GM23248 (cell line): ENCODE data around the gene NCAPG. TPM values are rescaled to one million over a fixed set of nuclear protein-coding genes. Genes with fewer than 3 reads are reported as not detected.
"Not testable (repeated sequence)": the region's sequence is repeated elsewhere in the genome, so short reads cannot be mapped to it uniquely, and the experiment has no call there.

Experiments used
- DNase-seq: peaks from one replicate; pipeline ENCODE4 v3.0.0-alpha.2; 2015
- H2AFZ ChIP-seq: fragments of 200-600 bp; sonication (generic); 2 replicates; pipeline ENCODE4 v1.6.1; 2016; ENCODE audit warnings: antibody characterized with exemption
- H3F3A ChIP-seq: fragments of 200-600 bp; sonication (generic); 2 replicates; pipeline ENCODE4 v1.6.1; 2016; ENCODE audit warnings: mild to moderate bottlenecking, antibody characterized with exemption, mixed run types; ENCODE audit not compliant: insufficient read depth
- H3K27ac ChIP-seq: fragments of 200-600 bp; sonication (generic); 2 replicates; pipeline ENCODE4 v1.5.1; 2016; ENCODE audit warnings: mild to moderate bottlenecking
- H3K27me3 ChIP-seq: fragments of 200-600 bp; sonication (generic); replicated peaks from 2 replicates; pipeline ENCODE4 v1.6.1; 2016; ENCODE audit warnings: mild to moderate bottlenecking; ENCODE audit not compliant: insufficient read depth
- H3K36me3 ChIP-seq: fragments of 200-600 bp; sonication (generic); 2 replicates; pipeline ENCODE4 v1.6.1; 2016; ENCODE audit warnings: low read depth, mild to moderate bottlenecking
- H3K4me1 ChIP-seq: fragments of 200-600 bp; sonication (generic); 2 replicates; pipeline ENCODE4 v1.6.1; 2016; ENCODE audit warnings: mild to moderate bottlenecking; ENCODE audit not compliant: insufficient read depth
- H3K4me2 ChIP-seq: fragments of 200-600 bp; sonication (generic); one replicate; pipeline ENCODE4 v1.6.1; 2016; ENCODE audit warnings: mild to moderate bottlenecking; ENCODE audit not compliant: unreplicated experiment
- H3K4me3 ChIP-seq: fragments of 200-600 bp; sonication (generic); 2 replicates; pipeline ENCODE4 v1.5.1; 2016; ENCODE audit warnings: mild to moderate bottlenecking
- H3K79me2 ChIP-seq: fragments of 200-600 bp; sonication (generic); 2 replicates; pipeline ENCODE4 v1.6.1; 2016; ENCODE audit warnings: mild to moderate bottlenecking; ENCODE audit not compliant: insufficient read depth
- H3K9ac ChIP-seq: fragments of 200-600 bp; sonication (generic); 2 replicates; pipeline ENCODE4 v1.6.1; 2016; ENCODE audit warnings: mild to moderate bottlenecking
- H3K9me2 ChIP-seq: fragments of 200-600 bp; sonication (generic); 2 replicates; pipeline ENCODE4 v1.6.1; 2016; ENCODE audit warnings: mixed run types, mild to moderate bottlenecking, moderate library complexity; ENCODE audit not compliant: insufficient read depth
- H3K9me3 ChIP-seq: fragments of 200-600 bp; sonication (generic); one replicate; pipeline ENCODE4 v1.6.1; 2017; ENCODE audit warnings: low read depth
- H4K20me1 ChIP-seq: fragments of 200-600 bp; sonication (generic); 2 replicates; pipeline ENCODE4 v1.6.0; 2016; ENCODE audit not compliant: insufficient read depth
- EZH2 ChIP-seq: fragments of 200-600 bp; sonication (generic); IDR thresholded peaks from 2 replicates; pipeline ENCODE4 v1.6.1; 2018; ENCODE audit warnings: antibody characterized with exemption, mild to moderate bottlenecking; ENCODE audit not compliant: insufficient read depth, poor library complexity, severe bottlenecking
- EZH2phosphoT487 ChIP-seq: fragments of 200-600 bp; sonication (generic); IDR thresholded peaks from 2 replicates; pipeline ENCODE4 v1.6.1; 2018; ENCODE audit warnings: antibody characterized with exemption, moderate library complexity, mild to moderate bottlenecking, low read depth; ENCODE audit not compliant: insufficient read depth
- WGBS, 2 experiments: methylation state at CpG; one replicate each; pipeline ENCODE4 v1.1.6; 2015 to 2017; ENCODE audit warnings: low lambda C conversion rate in 2 of 2, low coverage in 1 of 2; ENCODE audit errors: missing lambda C conversion rate in 2 of 2; 5-methylcytosine and 5-hydroxymethylcytosine counted together
- in situ Hi-C: fragments of 300-500 bp; cut with MboI; formaldehyde crosslinking; loops from 2 replicates; pipeline ENCODE4 v1.15.0; 2020
- polyA plus RNA-seq: library from polyadenylated mRNA; unstranded; fragments of >200 nt; fragmentation: Nextera tagmentation; extraction: Ambion mirVana; gene quantifications from 2 replicates; pipeline ENCODE4 v1.2.1, GENCODE V29; 2016
- total RNA-seq: library from RNA; depleted of rRNA; stranded (reverse); fragments of >200 nt; shearing (Covaris generic); gene quantifications from 2 replicates; pipeline ENCODE4 v1.2.3, GENCODE V29; 2014

Gene NCAPG
- total and polyA plus RNA-seq, 2 experiments from 2014 or later: 13.1 to 15.6 TPM

DNA sequence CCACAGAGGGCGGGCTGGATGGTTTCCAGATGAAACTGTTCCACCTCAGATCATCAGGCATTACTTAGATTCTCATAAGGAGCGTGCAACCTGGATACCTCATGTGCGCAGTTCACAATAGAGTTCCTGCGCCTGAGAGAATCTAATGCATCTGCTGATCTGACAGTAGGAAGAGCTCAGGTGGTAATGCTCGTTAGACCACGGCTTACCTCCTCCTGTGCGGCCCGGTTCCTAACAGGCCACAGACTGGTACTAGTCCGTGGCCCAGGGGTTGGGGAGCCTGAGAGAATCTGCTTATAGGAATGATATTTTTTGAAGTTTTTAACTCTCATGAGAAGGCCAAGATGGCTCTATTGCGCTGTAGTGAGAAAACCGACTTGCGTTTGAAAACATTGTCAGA is 5.4 kb downstream of the NCAPG start:
- H2AFZ ChIP-seq: peak overlapping the region; percentile 95
- H3K36me3 ChIP-seq: peaks cover 5% of the 10 kb centered on the region; the same call in 1 of the 2 replicates
- no peak for DNase-seq
- H3K27ac ChIP-seq: no peak overlapping the region
- H3K4me3 ChIP-seq: no peak overlapping the region
- peaks cover 28% of the 10 kb centered on the region for H3K4me1 ChIP-seq
- H3K9ac ChIP-seq: no peak overlapping the region
- TF ChIP-seq EZH2 (no peak), EZH2phosphoT487 (no peak)
- H3K4me2 ChIP-seq: no peak overlapping the region
- H3K79me2 ChIP-seq: peaks cover 96% of the 10 kb centered on the region
- no peaks in the 10 kb centered on the region for H3K9me2 ChIP-seq
- no peaks in the 10 kb centered on the region for H4K20me1 ChIP-seq
- H3K9me3 ChIP-seq: no peaks in the 10 kb centered on the region
- H3F3A ChIP-seq: no peaks in the 10 kb centered on the region
- H3K27me3 ChIP-seq: no peaks in the 10 kb centered on the region
- in situ Hi-C loops: loop anchor here (25.0 kb wide), 1 partner anchor 254 kb away; no protein-coding TSS in a partner anchor
- WGBS, 2 experiments: 93 to 95% methylated on average over 12 of the region's 12 CpGs

DNA sequence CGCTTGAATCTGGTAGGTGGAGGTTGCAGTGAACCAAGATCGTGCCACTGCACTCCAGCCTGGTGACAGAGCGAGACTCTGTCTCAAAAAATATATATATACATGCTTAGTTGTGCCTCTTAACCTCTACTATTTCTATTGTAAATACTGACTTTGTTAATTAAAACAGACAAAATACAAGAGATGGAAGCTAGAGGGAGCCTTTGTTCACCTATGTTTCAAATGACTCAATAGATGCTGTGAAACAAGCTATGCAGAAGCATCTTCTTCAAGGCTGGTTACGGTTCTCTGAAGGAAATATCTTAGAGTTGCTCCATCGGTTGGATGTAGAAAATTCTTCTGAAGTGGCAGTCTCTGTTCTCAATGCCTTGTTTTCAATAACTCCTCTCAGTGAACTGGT is 6.2 kb downstream of the NCAPG start:
- peaks cover 5% of the 10 kb centered on the region; the same call in 1 of the 2 replicates for H3K36me3 ChIP-seq
- peaks cover 94% of the 10 kb centered on the region for H3K79me2 ChIP-seq
- H2AFZ ChIP-seq: peak overlapping the region; percentile 95
- no peaks in the 10 kb centered on the region for H3K27me3 ChIP-seq
- H4K20me1 ChIP-seq: no peaks in the 10 kb centered on the region
- H3K4me2 ChIP-seq: peak overlapping the region; percentile 28
- peaks cover 25% of the 10 kb centered on the region for H3K4me1 ChIP-seq
- H3F3A ChIP-seq: no peaks in the 10 kb centered on the region
- peak overlapping the region; percentile 40 for H3K4me3 ChIP-seq
- no peak for TF ChIP-seq EZH2phosphoT487
- TF ChIP-seq EZH2: no peak
- H3K27ac ChIP-seq: no peak overlapping the region
- H3K9me3 ChIP-seq: no peaks in the 10 kb centered on the region
- DNase-seq: peak; percentile 84
- no peak overlapping the region for H3K9ac ChIP-seq
- no peaks in the 10 kb centered on the region for H3K9me2 ChIP-seq
- in situ Hi-C loops: loop anchor here (25.0 kb wide), 1 partner anchor 255 kb away; no protein-coding TSS in a partner anchor
- 50 to 57% methylated on average over 5 of the region's 5 CpGs for WGBS, 2 experiments

DNA sequence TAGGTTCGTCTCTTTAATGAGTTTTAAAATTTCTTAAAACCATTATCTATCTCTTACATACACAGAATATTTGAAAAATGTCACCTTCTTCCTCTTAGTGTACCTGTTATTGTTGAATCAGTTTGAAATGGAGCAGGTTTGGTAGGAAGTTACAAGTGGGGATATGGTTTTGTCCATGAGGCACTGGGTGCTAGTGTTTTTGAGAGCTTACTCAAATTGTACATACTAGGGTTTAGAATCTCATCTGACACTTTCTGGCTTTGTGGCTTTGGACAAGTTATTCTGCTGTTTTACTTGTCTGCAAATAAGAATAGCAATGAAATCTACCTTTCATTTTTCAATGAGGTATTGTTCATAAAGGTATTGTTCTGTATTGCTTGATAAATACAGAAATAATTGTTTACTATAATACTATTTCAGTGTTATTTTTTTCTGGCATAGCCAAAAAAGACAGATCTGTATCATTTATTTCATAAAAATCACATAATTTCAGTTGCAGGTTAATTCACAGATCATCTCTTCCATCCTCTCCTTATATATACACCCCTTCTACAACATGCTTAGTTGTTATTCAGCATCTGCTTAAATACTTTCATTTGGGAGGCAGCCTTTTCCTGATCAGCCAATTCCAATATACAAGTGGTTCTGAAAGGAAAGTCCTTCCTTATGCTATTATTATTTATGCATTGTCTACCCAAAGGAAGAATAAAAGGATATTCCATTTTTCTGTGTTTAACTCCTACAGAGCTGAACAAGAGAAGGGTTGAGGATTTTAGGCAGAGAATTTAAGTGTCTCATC is 13.3 kb downstream of the NCAPG start:
- H3K4me3 ChIP-seq: no peak overlapping the region
- no peaks in the 10 kb centered on the region for H3K9me2 ChIP-seq
- H3K4me1 ChIP-seq: no peaks in the 10 kb centered on the region
- peaks cover 11% of the 10 kb centered on the region; the same call in 1 of the 2 replicates for H3K36me3 ChIP-seq
- no peaks in the 10 kb centered on the region for H3K9me3 ChIP-seq
- no peaks in the 10 kb centered on the region for H3K27me3 ChIP-seq
- no peak overlapping the region for H3K4me2 ChIP-seq
- 97% methylated on average over 1 of the region's 1 CpG for WGBS, 2 experiments
- H3K79me2 ChIP-seq: peaks cover 24% of the 10 kb centered on the region
- in situ Hi-C loops: loop anchor here (25.0 kb wide), 1 partner anchor 262 kb away; no protein-coding TSS in a partner anchor
- H3F3A ChIP-seq: no peaks in the 10 kb centered on the region
- H3K9ac ChIP-seq: no peak overlapping the region
- H4K20me1 ChIP-seq: no peaks in the 10 kb centered on the region
- TF ChIP-seq EZH2 (no peak), EZH2phosphoT487 (no peak)
- H3K27ac ChIP-seq: no peak overlapping the region
- peak overlapping the region; percentile 67 for H2AFZ ChIP-seq
- DNase-seq: no peak

DNA sequence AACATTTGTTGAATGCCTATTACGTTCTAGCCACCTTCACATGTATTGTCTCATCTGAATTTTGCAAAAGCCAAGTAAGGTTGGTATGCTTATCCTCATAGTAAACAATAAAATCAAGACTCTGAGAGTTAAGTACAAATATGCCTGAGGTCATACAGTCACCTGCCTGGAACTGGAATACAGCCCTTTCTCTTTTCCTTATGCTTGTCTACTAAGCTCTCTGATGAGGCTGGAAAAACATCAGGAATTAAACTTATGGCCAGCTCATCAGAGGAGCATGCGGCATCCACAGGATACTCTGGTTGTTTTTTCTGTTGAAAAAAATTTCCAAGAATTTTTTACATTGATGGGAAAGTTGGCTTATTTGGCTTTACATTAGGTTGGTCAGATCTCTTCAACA is 35.5 kb downstream of the NCAPG start:
- Histone ChIP-seq H3K9ac (no peak overlapping the region), H3K4me2 (no peak overlapping the region), H3K36me3 (peaks cover 12% of the 10 kb centered on the region), H3K9me3 (no peaks in the 10 kb centered on the region), H4K20me1 (no peaks in the 10 kb centered on the region), H3K79me2 (no peaks in the 10 kb centered on the region), H3F3A (no peaks in the 10 kb centered on the region), H3K9me2 (no peaks in the 10 kb centered on the region), H2AFZ (no peak overlapping the region), H3K27me3 (no peaks in the 10 kb centered on the region), H3K4me1 (no peaks in the 10 kb centered on the region), H3K4me3 (no peak overlapping the region), H3K27ac (no peak overlapping the region)
- in situ Hi-C loops: no loop called here
- WGBS, 2 experiments: 100% methylated on average over 2 of the region's 2 CpGs
- no peak for TF ChIP-seq EZH2
- no peak for TF ChIP-seq EZH2phosphoT487
- DNase-seq: no peak

DNA sequence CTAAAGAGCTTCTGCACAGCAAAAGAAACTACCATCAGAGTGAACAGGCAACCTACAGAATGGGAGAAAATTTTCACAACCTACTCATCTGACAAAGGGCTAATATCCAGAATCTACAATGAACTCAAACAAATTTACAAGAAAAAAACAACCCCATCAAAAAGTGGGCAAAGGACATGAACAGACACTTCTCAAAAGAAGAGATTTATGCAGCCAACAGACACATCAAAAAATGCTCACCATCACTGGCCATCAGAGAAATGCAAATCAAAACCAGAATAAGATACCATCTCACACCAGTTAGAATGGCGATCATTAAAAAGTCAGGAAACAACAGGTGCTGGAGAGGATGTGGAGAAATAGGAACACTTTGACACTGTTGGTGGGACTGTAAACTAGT is 39.5 kb downstream of the NCAPG start:
- H3K9ac ChIP-seq, H2AFZ ChIP-seq, H3K79me2 ChIP-seq, H3K4me2 ChIP-seq, H3K36me3 ChIP-seq, H3K9me3 ChIP-seq, H3K27me3 ChIP-seq, H3F3A ChIP-seq, H3K4me1 ChIP-seq, H4K20me1 ChIP-seq, H3K9me2 ChIP-seq, H3K4me3 ChIP-seq, in situ Hi-C loops, H3K27ac ChIP-seq, DNase-seq: not testable (repeated sequence)
- 95 to 100% methylated on average over 1 of the region's 1 CpG for WGBS, 2 experiments
